CD4-positive, alpha-beta T cell treated with Interleukin-15 for 4 hours (primary cell): ENCODE measurements around the gene NAP1L4.

Experiments
- DNase-seq: peaks from one replicate; pipeline ENCODE4 v3.0.0-alpha.2; 2020; ENCODE audit warnings: low spot score

The NAP1L4 gene

GRCh38 chr11:2992234-2992996 is at the start of gene NAP1L4:
Gene NAP1L4, minus strand, starts transcription at chr11:2992329. Its CDS starts 13,109 bp downstream, at chr11:2979220.
- peak; percentile 95 for DNase-seq

- no peak for DNase-seq
Observed at GRCh38 chr11:3040881-3041280, 48.8 kb upstream of the NAP1L4 start.

- DNase-seq, result no peak
Observed at GRCh38 chr11:3037945-3038271, 45.8 kb upstream of the NAP1L4 start.

- DNase-seq, result peak; percentile 50
Observed at GRCh38 chr11:3037040-3037944, 45.2 kb upstream of the NAP1L4 start.

- no peak for DNase-seq
Observed at GRCh38 chr11:3036419-3036818, 44.3 kb upstream of the NAP1L4 start.

- DNase-seq, result no peak
Observed at GRCh38 chr11:3035333-3035732, 43.2 kb upstream of the NAP1L4 start.

GRCh38 chr11:3030289-3031070 is 38.4 kb upstream of the NAP1L4 start:
- no peak for DNase-seq

- no peak for DNase-seq
Observed at GRCh38 chr11:3028813-3029212, 36.7 kb upstream of the NAP1L4 start.

- DNase-seq, result no peak
Observed at GRCh38 chr11:3026803-3027202, 34.7 kb upstream of the NAP1L4 start.

- no peak for DNase-seq
Observed at GRCh38 chr11:3022982-3023381, 30.9 kb upstream of the NAP1L4 start.

- DNase-seq, result no peak
Observed at GRCh38 chr11:3022300-3022967, 30.3 kb upstream of the NAP1L4 start.

GRCh38 chr11:3021125-3021524 is 29.0 kb upstream of the NAP1L4 start:
- peak; percentile 40 for DNase-seq

- no peak for DNase-seq
Observed at GRCh38 chr11:3020011-3020410, 27.9 kb upstream of the NAP1L4 start.

- no peak for DNase-seq
Observed at GRCh38 chr11:3018596-3018995, 26.5 kb upstream of the NAP1L4 start.

- no peak for DNase-seq
Observed at GRCh38 chr11:3016861-3017260, 24.7 kb upstream of the NAP1L4 start.

GRCh38 chr11:3015796-3016195 is 23.7 kb upstream of the NAP1L4 start:
- DNase-seq, result no peak

- no peak for DNase-seq
Observed at GRCh38 chr11:3014943-3015342, 22.8 kb upstream of the NAP1L4 start.

GRCh38 chr11:3014057-3014938 is 22.2 kb upstream of the NAP1L4 start:
- DNase-seq, result peak; percentile 75

- no peak for DNase-seq
Observed at GRCh38 chr11:3011891-3012885, 20.1 kb upstream of the NAP1L4 start.
